HepG2 (cell line): ENCODE data around the gene FITM1. TPM values are rescaled to one million over a fixed set of nuclear protein-coding genes. Genes with fewer than 3 reads are reported as not detected.

Source experiments
- CAMTA2 ChIP-seq: sonication (generic); formaldehyde crosslinking; IDR thresholded peaks from 2 replicates; pipeline ENCODE4 v1.4.0; 2020; ENCODE audit warnings: mild to moderate bottlenecking, missing genetic modification reagents, borderline replicate concordance
- CHCHD3 ChIP-seq: sonication (generic); formaldehyde crosslinking; IDR thresholded peaks from 2 replicates; pipeline ENCODE4 v1.8.0; 2022; ENCODE audit warnings: mild to moderate bottlenecking, missing genetic modification reagents, moderate library complexity
- EP300 ChIP-seq, 3 experiments: sonication (generic) in 1 of 3; formaldehyde crosslinking in 1 of 3; IDR thresholded peaks; 2 replicates each; pipeline versions ENCODE4 v1.5.1 to v1.6.1; 2011 to 2020; ENCODE audit warnings: low read depth in 2 of 3, low read length in 2 of 3, borderline replicate concordance in 1 of 3, improper control_type of control experiment in 1 of 3, mild to moderate bottlenecking in 1 of 3, missing genetic modification reagents in 1 of 3, moderate library complexity in 1 of 3
- HNRNPK ChIP-seq: fragments of 200-400 bp; formaldehyde crosslinking; IDR thresholded peaks from 2 replicates; pipeline ENCODE4 v1.6.1; 2018; ENCODE audit warnings: low read length, low read depth, moderate library complexity, mild to moderate bottlenecking; ENCODE audit not compliant: poor library complexity, severe bottlenecking
- ISL2 ChIP-seq: sonication (generic); formaldehyde crosslinking; IDR thresholded peaks from 2 replicates; pipeline ENCODE4 v1.5.0; 2020; ENCODE audit warnings: missing genetic modification reagents
- RBFOX2 ChIP-seq: fragments of 200-400 bp; formaldehyde crosslinking; IDR thresholded peaks from 2 replicates; pipeline ENCODE4 v1.6.1; 2017; ENCODE audit warnings: low read depth, mild to moderate bottlenecking, low read length
- SMAD9 ChIP-seq: sonication (generic); formaldehyde crosslinking; IDR thresholded peaks from 2 replicates; pipeline ENCODE4 v1.5.1; 2020; ENCODE audit warnings: mild to moderate bottlenecking, missing genetic modification reagents
- TBP ChIP-seq: sonication (generic); formaldehyde crosslinking; IDR thresholded peaks from 2 replicates; pipeline ENCODE4 v1.5.0; 2020; ENCODE audit warnings: missing genetic modification reagents
- THAP11 ChIP-seq: IDR thresholded peaks from 2 replicates; pipeline ENCODE4 v1.6.1; 2016; ENCODE audit warnings: missing biosample characterization, missing genetic modification reagents
- ZMAT3 ChIP-seq: sonication (generic); formaldehyde crosslinking; conservative IDR thresholded peaks from 2 replicates; pipeline ENCODE4 v1.7.0; 2021; ENCODE audit warnings: missing genetic modification reagents
- ZNF749 ChIP-seq: sonication (generic); formaldehyde crosslinking; IDR thresholded peaks from 2 replicates; pipeline ENCODE4 v1.8.0; 2022; ENCODE audit warnings: mild to moderate bottlenecking, missing genetic modification reagents, moderate library complexity, borderline replicate concordance
- polyA plus RNA-seq, 8 experiments: library from polyadenylated mRNA; depleted of rRNA in 3 of 8; stranded (reverse) in 7 of 8; unstranded in 1 of 8; fragments of >200 nt; fragmentation: Illumina TruSeq in 4 of 8; extraction: Trizol in 4 of 8; gene quantifications; 2 replicates each; pipeline versions ENCODE4 v1.2.1 to v1.2.3, GENCODE V29; 2011 to 2016; ENCODE audit warnings: low read depth in 4 of 8, missing spikeins in 1 of 8, mixed read lengths in 1 of 8; ENCODE audit not compliant: insufficient read depth in 1 of 8
- total RNA-seq, 5 experiments: library from RNA; depleted of rRNA; stranded (reverse); fragments of >200 nt; fragmentation: Illumina TruSeq; extraction: Trizol; gene quantifications; 2 replicates each; pipeline ENCODE4 v1.2.3, GENCODE V29; 2016; ENCODE audit warnings: low read depth in 1 of 5
- TF ChIP-seq, protein P1 (sequence below): sonication (generic); formaldehyde crosslinking; IDR thresholded peaks from 2 replicates; pipeline ENCODE4; 2020; ENCODE audit warnings: missing genetic modification reagents, mild to moderate bottlenecking, borderline replicate concordance
- TF ChIP-seq, protein P2 (sequence below): sonication (generic); formaldehyde crosslinking; IDR thresholded peaks from 2 replicates; pipeline ENCODE4 v1.5.0; 2020; ENCODE audit warnings: mild to moderate bottlenecking, missing genetic modification reagents, moderate library complexity
- TF ChIP-seq, protein P3 (sequence below): fragments of 450-650 bp; IDR thresholded peaks from 2 replicates; pipeline ENCODE4 v1.6.1; 2017; ENCODE audit warnings: mild to moderate bottlenecking
- TF ChIP-seq, protein P4 (sequence below): sonication (generic); formaldehyde crosslinking; IDR thresholded peaks from 2 replicates; pipeline ENCODE4 v1.4.0; 2020; ENCODE audit warnings: mild to moderate bottlenecking, missing genetic modification reagents, borderline replicate concordance

The FITM1 gene
- total and polyA plus RNA-seq, 2 of the 13 experiments (the other 11 are each of a cell fraction or from before 2014, with no cell fraction given) = 2.7 to 5.8 TPM

DNA sequence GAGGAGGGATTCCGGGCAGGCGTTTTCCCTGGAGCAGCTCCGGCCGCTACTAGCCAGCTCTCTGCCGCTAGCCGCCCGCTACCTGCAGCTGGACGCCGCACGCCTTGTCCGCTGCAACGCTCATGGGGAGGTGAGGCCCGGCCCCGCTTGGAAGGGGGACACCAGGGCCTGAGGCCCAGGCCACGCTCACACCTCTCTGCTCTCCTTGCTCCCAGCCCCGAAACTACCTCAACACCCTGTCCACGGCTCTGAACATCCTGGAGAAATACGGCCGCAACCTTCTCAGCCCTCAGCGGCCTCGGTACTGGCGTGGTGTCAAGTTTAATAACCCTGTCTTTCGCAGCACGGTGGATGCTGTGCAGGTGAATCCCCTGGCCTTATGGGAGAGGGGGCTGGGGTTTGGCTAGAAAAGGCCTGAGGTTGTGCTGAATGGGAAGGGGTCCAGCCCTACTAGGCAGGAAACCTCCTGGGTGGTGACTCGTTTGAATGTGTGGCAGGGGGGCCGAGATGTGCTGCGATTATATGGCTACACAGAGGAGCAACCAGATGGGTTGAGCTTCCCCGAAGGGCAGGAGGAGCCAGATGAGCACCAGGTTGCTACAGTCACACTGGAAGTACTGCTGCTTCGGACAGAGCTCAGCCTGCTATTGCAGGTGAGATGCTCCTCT is 17.4 kb downstream of the FITM1 start (continued):
- TF ChIP-seq, protein P1, sequence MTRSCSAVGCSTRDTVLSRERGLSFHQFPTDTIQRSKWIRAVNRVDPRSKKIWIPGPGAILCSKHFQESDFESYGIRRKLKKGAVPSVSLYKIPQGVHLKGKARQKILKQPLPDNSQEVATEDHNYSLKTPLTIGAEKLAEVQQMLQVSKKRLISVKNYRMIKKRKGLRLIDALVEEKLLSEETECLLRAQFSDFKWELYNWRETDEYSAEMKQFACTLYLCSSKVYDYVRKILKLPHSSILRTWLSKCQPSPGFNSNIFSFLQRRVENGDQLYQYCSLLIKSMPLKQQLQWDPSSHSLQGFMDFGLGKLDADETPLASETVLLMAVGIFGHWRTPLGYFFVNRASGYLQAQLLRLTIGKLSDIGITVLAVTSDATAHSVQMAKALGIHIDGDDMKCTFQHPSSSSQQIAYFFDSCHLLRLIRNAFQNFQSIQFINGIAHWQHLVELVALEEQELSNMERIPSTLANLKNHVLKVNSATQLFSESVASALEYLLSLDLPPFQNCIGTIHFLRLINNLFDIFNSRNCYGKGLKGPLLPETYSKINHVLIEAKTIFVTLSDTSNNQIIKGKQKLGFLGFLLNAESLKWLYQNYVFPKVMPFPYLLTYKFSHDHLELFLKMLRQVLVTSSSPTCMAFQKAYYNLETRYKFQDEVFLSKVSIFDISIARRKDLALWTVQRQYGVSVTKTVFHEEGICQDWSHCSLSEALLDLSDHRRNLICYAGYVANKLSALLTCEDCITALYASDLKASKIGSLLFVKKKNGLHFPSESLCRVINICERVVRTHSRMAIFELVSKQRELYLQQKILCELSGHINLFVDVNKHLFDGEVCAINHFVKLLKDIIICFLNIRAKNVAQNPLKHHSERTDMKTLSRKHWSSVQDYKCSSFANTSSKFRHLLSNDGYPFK = no peak
- no peak for TF ChIP-seq EP300 (IDR thresholded peaks at IDR 0.05; ENCODE audit: low read depth in 2 of 2, low read length in 2 of 2)
- TF ChIP-seq EP300 (CRISPR knock-in tag; IDR thresholded peaks at IDR 0.05; ENCODE audit: borderline replicate concordance) = no peak
- TF ChIP-seq HNRNPK = peak; percentile 12
- TF ChIP-seq, protein P2, sequence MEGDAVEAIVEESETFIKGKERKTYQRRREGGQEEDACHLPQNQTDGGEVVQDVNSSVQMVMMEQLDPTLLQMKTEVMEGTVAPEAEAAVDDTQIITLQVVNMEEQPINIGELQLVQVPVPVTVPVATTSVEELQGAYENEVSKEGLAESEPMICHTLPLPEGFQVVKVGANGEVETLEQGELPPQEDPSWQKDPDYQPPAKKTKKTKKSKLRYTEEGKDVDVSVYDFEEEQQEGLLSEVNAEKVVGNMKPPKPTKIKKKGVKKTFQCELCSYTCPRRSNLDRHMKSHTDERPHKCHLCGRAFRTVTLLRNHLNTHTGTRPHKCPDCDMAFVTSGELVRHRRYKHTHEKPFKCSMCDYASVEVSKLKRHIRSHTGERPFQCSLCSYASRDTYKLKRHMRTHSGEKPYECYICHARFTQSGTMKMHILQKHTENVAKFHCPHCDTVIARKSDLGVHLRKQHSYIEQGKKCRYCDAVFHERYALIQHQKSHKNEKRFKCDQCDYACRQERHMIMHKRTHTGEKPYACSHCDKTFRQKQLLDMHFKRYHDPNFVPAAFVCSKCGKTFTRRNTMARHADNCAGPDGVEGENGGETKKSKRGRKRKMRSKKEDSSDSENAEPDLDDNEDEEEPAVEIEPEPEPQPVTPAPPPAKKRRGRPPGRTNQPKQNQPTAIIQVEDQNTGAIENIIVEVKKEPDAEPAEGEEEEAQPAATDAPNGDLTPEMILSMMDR (CRISPR knock-in tag) = 0 out of 2 replicates have a peak, but pooled peaks have one; percentile 7
- TF ChIP-seq, protein P3, sequence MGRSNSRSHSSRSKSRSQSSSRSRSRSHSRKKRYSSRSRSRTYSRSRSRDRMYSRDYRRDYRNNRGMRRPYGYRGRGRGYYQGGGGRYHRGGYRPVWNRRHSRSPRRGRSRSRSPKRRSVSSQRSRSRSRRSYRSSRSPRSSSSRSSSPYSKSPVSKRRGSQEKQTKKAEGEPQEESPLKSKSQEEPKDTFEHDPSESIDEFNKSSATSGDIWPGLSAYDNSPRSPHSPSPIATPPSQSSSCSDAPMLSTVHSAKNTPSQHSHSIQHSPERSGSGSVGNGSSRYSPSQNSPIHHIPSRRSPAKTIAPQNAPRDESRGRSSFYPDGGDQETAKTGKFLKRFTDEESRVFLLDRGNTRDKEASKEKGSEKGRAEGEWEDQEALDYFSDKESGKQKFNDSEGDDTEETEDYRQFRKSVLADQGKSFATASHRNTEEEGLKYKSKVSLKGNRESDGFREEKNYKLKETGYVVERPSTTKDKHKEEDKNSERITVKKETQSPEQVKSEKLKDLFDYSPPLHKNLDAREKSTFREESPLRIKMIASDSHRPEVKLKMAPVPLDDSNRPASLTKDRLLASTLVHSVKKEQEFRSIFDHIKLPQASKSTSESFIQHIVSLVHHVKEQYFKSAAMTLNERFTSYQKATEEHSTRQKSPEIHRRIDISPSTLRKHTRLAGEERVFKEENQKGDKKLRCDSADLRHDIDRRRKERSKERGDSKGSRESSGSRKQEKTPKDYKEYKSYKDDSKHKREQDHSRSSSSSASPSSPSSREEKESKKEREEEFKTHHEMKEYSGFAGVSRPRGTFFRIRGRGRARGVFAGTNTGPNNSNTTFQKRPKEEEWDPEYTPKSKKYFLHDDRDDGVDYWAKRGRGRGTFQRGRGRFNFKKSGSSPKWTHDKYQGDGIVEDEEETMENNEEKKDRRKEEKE = no peak
- no peak for TF ChIP-seq THAP11 (CRISPR knock-in tag)
- peak; percentile 62; the same call in 1 of the 2 replicates for TF ChIP-seq ZMAT3
- peak; percentile 44 for TF ChIP-seq RBFOX2
- TF ChIP-seq, protein P4, sequence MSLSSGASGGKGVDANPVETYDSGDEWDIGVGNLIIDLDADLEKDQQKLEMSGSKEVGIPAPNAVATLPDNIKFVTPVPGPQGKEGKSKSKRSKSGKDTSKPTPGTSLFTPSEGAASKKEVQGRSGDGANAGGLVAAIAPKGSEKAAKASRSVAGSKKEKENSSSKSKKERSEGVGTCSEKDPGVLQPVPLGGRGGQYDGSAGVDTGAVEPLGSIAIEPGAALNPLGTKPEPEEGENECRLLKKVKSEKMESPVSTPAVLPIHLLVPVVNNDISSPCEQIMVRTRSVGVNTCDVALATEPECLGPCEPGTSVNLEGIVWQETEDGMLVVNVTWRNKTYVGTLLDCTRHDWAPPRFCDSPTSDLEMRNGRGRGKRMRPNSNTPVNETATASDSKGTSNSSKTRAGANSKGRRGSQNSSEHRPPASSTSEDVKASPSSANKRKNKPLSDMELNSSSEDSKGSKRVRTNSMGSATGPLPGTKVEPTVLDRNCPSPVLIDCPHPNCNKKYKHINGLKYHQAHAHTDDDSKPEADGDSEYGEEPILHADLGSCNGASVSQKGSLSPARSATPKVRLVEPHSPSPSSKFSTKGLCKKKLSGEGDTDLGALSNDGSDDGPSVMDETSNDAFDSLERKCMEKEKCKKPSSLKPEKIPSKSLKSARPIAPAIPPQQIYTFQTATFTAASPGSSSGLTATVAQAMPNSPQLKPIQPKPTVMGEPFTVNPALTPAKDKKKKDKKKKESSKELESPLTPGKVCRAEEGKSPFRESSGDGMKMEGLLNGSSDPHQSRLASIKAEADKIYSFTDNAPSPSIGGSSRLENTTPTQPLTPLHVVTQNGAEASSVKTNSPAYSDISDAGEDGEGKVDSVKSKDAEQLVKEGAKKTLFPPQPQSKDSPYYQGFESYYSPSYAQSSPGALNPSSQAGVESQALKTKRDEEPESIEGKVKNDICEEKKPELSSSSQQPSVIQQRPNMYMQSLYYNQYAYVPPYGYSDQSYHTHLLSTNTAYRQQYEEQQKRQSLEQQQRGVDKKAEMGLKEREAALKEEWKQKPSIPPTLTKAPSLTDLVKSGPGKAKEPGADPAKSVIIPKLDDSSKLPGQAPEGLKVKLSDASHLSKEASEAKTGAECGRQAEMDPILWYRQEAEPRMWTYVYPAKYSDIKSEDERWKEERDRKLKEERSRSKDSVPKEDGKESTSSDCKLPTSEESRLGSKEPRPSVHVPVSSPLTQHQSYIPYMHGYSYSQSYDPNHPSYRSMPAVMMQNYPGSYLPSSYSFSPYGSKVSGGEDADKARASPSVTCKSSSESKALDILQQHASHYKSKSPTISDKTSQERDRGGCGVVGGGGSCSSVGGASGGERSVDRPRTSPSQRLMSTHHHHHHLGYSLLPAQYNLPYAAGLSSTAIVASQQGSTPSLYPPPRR (CRISPR knock-in tag) = peak; percentile 61
- peak; percentile 91 for TF ChIP-seq SMAD9 (CRISPR knock-in tag)
- peak; percentile 87; the same call in 1 of the 2 replicates for TF ChIP-seq CAMTA2 (CRISPR knock-in tag)
- TF ChIP-seq TBP (CRISPR knock-in tag) = 0 out of 2 replicates have a peak, but pooled peaks have one; percentile 86
- TF ChIP-seq ZNF749 (CRISPR knock-in tag) = no peak
- TF ChIP-seq ISL2 = no peak
- peak; percentile 68; the same call in 1 of the 2 replicates for TF ChIP-seq CHCHD3 (CRISPR knock-in tag)
